ENCODE results near the gene PTPRN2.
"Not testable (repeated sequence)": the region's sequence is repeated elsewhere in the genome, so short reads cannot be mapped to it uniquely, and the experiment has no call there.

Gene PTPRN2

GRCh38 chr7:158467562-158467961 lies 120.1 kb downstream of the PTPRN2 start:
- DNase-seq (ENCODE audit: low read depth): no peak

DNA sequence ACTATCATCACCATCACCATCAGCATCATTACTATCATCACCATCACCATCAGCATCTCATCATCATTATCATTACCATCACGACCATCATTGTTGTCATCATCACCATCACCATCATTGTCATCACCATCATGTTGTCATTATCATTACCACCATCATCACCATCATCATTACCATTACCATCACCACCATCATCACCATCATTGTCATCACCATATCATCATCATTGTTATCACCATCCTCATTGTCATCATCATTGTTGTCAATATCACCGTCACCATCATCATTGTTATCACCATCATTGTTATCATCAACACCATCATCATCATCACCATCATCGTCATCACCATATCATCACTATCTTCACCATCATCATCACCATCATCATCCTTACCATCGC lies 124.3 kb downstream of the PTPRN2 start:
- no peak for DNase-seq (ENCODE audit: low read depth)

DNA sequence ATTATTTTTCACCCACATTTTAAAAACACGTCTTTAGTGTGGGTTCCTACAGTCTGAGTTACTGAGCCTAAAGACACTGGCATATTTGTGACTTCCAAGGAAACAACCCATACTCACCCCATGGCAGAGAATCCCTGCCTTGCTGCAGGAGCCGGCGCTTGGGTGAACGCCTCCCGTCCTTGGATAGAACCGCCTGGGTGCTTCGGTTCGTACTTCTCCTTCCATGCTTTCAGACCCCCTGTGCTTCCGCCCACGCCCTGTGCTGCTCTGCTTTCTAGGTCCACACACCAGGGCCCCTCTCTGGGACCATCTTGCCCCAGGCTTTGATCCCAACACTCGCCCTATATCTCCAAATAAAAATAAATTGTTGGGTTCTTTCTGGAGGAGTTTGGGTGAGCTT lies 125.8 kb downstream of the PTPRN2 start:
- DNase-seq (ENCODE audit: low read depth): no peak

DNA sequence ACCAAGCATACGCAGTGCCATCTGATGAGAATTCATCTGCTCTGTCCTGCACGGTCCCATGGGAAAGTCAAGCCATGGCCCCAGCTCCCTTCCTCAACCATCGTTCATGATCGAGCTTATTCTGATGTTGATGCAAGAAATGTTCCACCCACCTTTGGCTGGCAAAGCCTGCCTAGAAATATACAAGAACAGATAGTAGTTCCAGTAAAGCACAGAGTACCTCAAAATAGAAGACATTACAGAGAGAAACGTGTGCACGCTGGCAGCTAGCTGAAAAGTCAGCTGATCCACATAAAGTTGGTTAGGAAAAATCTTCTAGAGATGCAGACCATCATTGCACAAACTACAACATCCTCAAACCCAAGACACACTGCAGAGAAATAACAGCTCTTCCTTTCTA lies 127.0 kb downstream of the PTPRN2 start:
- DNase-seq (ENCODE audit: low read depth): no peak

- no peak for DNase-seq (ENCODE audit: low read depth)
These were observed 128.8 kb downstream of the PTPRN2 start for GRCh38 chr7:158458716-158459282.

- DNase-seq (ENCODE audit: low read depth): no peak
These were observed 129.5 kb downstream of the PTPRN2 start for GRCh38 chr7:158458096-158458495.

- DNase-seq (ENCODE audit: low read depth): not testable (repeated sequence)
These were observed 130.0 kb downstream of the PTPRN2 start for GRCh38 chr7:158457586-158457985.

DNA sequence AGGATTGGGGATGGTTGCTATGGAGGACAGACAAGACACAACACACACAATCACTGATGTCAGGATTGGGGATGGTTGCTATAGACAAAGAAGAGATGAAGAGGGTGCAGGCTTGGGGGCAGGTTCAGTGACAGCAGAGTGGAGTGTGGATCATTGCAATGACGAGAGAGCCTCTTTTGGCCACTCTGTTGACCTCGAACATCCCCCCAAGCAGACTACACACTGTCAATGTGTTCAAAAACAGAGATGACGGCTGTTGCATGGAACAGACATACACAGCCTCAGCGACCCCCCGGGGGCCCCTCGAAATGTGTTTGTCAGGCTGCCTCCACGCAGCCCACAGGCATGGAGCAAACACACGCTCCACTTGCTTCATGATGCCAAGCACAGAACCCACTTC lies 133.0 kb downstream of the PTPRN2 start:
- no peak for DNase-seq (ENCODE audit: low read depth)

DNA sequence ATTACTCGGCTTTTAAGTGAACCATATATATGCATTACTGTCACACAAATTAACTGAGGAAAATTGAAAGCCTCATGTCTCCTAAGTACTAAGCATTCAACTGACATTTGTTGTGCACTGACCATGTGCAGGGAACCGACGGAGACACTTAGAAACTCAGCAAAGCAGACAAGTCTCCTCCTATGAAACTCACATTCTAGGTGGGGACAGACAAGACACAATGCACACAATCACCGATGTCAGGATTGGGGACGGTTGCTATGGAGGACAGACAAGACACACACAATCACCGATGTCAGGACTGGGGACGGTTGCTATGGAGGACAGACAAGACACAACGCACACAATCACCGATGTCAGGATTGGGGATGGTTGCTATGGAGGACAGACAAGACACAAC lies 134.0 kb downstream of the PTPRN2 start:
- DNase-seq (ENCODE audit: low read depth): no peak

- no peak for DNase-seq (ENCODE audit: low read depth)
These were observed 135.3 kb downstream of the PTPRN2 start for GRCh38 chr7:158452331-158452730.

GRCh38 chr7:158450476-158451124 lies 137.0 kb downstream of the PTPRN2 start:
- DNase-seq (ENCODE audit: low read depth): no peak

DNA sequence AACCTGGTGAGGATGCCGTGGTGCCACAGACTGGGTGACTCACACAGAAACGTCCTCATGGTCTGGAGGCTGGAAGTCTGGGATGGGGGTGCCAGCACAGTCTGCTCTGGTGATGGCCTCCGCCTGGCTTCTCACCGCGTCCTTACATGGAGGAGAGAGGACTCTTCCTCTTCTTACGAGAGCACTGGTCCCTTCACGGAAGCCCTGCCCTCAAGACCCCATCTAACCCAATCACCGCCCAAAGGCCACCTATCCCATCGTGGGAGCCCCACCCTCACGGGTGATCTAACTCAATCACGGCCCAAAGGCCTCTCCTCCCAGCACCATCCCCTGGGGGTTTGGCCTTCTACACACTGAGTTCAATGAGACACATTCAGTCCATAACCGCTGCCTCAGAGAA lies 137.7 kb downstream of the PTPRN2 start:
- DNase-seq (ENCODE audit: low read depth): no peak

GRCh38 chr7:158449266-158449665 lies 138.4 kb downstream of the PTPRN2 start:
- DNase-seq (ENCODE audit: low read depth): no peak

DNA sequence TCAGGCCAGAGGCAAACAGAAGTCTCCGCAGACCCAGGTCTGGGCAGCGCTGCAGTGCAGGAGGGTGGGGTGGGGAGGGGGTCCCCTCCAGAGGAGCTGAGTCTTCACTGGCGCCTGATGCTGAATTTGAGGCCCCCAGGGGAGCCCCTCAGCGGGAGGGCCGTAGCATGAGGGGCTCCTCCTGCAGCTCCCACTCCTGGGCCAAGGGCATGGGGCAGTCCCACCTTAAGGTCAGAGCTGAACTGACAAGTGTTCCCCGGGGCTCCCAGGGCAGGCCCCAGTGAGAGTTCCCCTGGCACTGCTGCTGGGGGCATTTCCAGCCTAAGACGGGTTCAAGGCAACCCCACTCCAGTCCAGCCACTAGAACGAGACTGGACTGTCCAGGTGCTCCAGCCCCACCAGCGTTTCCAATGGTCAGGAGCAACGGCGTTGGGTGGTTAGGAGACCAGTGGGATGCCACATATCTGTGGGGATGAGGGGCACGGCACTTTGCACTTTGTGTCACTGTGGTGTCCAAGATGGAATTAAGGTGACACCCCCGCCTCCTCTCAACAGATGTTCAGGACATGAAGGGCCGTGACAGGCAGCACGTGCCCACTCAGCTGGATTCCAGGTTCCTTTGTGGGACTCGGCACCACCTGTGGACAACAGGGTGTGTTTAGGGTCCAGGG lies 139.1 kb downstream of the PTPRN2 start:
- DNase-seq (ENCODE audit: low read depth): no peak

DNA sequence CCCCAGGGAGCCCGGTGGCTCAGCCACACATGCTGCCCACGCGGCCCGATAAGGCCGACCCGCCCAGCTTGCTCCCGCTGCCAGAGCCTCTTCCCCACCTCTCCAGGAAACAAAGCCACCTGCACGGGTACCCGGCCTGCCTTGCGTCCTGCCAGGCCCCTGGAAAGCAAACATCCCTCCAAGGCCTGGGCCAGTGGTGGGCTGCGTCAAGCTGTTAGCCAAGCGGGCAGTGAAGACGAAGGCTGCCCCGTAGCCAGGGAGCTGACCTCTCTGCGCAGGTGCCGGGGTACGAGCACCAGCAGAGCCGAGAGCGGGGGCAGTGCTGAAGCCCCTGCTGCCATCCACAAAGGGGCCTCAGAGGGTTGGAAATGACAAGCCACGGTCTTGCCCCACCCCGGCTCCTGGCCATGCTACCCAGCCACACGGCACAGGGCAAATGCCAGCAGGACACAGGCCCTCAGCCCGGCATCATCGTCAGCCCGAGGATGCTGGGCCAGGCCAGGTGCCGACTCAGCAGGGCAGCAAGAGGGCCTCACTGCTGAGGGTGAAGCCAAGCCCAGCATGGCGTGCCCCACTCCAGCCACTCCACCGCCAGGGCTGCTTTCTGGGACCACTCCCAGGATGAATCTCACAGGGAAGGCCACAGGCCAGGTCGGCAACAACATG lies 140.0 kb downstream of the PTPRN2 start:
- DNase-seq (ENCODE audit: low read depth): no peak

DNA sequence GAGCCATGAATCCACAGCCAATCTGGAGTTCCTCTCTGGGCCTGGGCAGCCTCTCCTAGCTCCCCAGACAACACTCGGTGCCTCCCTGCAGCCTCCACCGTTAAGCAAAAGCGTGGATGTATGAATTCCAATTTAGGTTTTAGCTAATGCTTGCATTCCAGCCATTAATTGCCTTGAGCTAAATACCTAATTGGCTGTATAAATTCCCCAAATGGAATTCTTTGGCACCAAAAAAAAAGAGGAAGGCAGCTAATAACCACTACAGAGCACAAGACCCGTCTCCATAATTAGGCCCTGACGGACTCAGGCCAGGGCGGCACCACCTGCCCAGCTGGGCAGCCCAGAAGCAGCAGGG lies 140.5 kb downstream of the PTPRN2 start:
- no peak for DNase-seq (ENCODE audit: low read depth)

GRCh38 chr7:158446706-158447105 lies 140.9 kb downstream of the PTPRN2 start:
- DNase-seq (ENCODE audit: low read depth): no peak

DNA sequence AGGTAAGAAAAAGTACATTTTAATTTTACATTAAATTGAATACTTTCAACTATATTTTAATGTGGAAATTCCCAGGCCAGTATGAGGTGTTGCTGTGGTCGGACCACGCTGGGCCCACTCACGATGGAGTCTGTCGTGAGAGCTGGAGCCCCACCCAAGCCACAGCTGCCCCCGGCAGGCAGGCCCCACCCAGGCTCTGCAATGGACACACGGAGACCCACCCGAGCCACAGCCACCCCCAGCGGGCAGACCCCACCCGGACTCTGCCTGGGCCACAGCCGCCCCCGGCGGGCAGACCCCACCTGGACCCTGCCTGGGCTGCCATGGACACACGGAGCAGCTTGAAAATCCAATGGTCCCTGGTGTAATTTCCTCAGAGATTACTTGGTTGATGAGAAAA lies 141.3 kb downstream of the PTPRN2 start:
- no peak for DNase-seq (ENCODE audit: low read depth)

DNA sequence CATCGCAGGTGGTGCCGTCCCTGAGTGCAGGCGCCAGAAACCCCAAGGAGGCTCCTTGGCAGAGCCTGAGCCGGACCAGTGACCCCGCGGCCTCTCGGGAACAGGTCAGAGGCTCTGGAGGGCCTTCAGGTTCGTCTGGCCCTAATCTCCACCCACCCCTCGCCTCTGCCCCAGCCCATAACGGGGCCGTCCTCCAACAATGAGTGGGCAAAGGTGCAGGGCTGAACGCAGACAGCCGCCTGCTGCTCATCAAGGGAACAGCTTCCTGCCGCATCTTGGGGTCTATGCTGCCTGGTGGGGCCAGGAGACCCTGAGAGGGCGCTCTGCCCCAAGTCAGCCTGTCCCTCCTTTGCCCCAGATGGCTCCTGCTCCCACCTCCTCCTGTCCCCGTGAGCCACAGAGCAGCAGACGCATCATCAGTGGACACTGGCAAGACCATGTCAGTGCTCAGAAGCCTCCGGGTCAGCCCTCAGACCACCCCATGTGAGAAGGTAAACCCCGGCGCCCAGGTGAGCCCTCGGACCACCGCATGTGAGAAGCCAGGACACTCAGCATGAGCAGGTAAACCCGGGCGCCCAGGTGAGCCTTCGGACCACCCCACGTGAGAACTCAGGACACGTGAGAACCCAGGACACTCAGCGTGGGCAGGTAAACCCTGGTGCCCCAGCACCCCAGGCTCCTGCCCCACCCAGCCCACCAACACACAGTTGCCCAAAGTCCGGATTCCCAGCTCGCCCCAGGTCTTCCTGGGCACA lies 142.0 kb downstream of the PTPRN2 start:
- DNase-seq (ENCODE audit: low read depth): no peak

DNA sequence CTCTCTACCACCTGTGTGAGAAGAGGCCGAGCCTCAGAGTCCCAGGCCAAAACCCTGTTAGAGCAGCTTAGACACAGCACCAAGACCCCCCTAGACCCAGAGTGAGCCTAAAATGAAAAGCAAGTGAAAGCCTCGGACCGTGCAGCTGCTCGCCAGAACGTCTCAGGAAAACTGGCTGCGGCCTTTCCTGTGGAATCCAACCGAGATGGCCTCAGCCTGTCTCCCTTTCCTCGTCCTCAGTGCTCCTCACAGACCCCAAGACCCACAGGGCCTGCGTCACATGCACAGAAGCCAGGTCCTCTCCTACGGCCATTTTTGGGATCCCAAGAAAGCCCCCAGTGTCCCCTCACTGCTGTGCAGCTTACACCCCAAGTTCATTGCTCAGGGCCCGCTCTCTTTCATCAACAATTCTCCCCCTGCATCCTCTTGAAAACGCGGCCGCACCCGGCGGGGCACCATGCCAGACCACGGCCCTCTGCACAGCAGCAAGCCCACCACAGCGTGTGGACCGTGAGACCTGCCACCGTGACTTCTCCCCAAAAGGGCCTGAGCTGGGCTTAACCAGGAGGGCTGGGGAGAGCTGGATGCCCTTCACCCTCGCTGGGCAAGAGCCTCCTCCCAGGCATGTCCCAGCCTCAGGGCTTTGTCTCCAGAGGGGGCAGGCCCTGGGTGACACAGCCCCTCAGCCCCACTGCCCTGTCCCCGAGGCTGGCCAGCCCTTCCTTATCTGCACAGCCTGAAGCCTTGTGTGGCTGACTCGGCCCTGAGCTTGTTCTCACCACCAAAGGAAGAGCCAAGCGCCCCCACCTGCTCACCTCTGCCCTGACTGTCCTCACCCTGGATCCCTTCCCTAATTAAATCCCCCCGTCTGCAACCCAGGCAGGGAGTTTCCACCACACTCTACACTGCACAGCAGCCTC lies 142.9 kb downstream of the PTPRN2 start:
- DNase-seq (ENCODE audit: low read depth): no peak

DNA sequence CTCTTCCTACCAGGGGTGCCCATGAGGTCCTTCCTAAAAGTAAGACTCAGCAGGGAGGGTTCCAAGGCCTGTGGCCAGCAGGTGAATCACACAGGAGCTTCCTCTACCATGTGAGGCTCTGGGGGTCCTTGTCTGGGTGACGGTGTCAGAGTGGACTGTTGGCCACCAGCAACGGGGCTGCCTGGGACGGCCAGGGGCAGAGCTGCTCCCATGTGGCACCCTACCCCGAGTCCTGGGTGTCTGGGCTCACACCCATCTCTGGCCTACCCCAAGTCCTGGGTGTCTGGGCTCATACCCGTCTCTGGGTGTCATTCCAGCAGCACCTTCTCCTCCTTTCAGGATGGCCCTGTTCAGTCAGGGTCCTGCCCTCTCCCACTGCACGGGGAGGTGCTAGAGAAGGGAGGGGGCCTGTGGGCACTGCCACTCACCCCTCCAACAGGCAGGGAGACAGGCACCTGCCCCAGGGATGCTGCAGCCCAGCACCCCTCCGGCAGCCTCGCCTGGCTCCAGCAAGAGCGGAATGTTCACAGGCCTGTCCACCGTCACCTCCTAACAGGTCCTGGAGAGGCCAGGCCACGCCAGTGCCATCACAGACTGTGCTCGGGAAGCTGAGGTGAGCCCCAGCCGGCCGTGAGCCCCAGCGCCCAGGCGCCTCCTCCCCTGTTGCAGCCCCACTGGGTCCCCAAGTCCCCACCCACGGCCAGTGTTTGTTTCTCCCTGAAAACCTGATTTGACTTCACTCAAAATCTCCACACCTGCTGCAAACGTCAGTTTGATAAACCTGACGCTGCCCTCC lies 143.7 kb downstream of the PTPRN2 start:
- DNase-seq (ENCODE audit: low read depth): no peak

All from stimulated activated CD8-positive, alpha-beta memory T cell treated with anti-CD3 and anti-CD28 coated beads, Interleukin-15, amount 100 ng/mL, for 24 hours (primary cell).